GM12873 (cell line): ENCODE measurements around the gene SERPINA1.

Experiments
- CTCF ChIP-seq: IDR thresholded peaks from 2 replicates; pipeline ENCODE4 v1.5.1; 2012; ENCODE audit warnings: low read depth, mild to moderate bottlenecking, moderate library complexity, low read length, control low read depth; ENCODE audit not compliant: insufficient read depth; ENCODE audit errors: missing control alignments

Gene SERPINA1

GRCh38 chr14:94390372-94391086, 2.1 kb upstream of the SERPINA1 start:
- no peak for TF ChIP-seq CTCF

- no peak for TF ChIP-seq CTCF
Measured at GRCh38 chr14:94389731-94390371, 1.4 kb upstream of the SERPINA1 start.

- TF ChIP-seq CTCF: no peak
Measured at GRCh38 chr14:94389104-94389469, 685 bp upstream of the SERPINA1 start.

GRCh38 chr14:94388027-94388383, 397 bp downstream of the SERPINA1 start:
- TF ChIP-seq CTCF: no peak

- no peak for TF ChIP-seq CTCF
Measured at GRCh38 chr14:94387051-94388026, 1.1 kb downstream of the SERPINA1 start.

- TF ChIP-seq CTCF: no peak
Measured at GRCh38 chr14:94386085-94387031, 2.0 kb downstream of the SERPINA1 start.
